NB4 (cell line): ENCODE data around the gene ARHGAP21.

ENCODE experiments used
- CTCF ChIP-seq: IDR thresholded peaks from one replicate; pipeline ENCODE4 v1.5.1; 2012; ENCODE audit warnings: low read depth, low read length
- POLR2A ChIP-seq: IDR thresholded peaks from 2 replicates; pipeline ENCODE4 v1.6.1; 2011; ENCODE audit warnings: mild to moderate bottlenecking; ENCODE audit not compliant: insufficient read length; ENCODE audit errors: extremely low read depth

- no peak for TF ChIP-seq CTCF
- TF ChIP-seq POLR2A, result no peak
Observed at GRCh38 chr10:24639124-24639523, 84.6 kb downstream of the ARHGAP21 start.
